Skin epidermis (tissue), 12 donors: ENCODE results near the gene GJA10.

ENCODE experiments used
- H3K27ac ChIP-seq, 21 experiments: fragments of 200-600 bp; sonication (generic) in 11 of 21; one replicate each; pipeline ENCODE4 v1.5.0; 2020; ENCODE audit warnings: mild to moderate bottlenecking in 3 of 21, inconsistent platforms in 2 of 21, moderate library complexity in 2 of 21
- H3K4me3 ChIP-seq, 7 experiments: fragments of 200-600 bp; sonication (generic) in 2 of 7; one replicate each; pipeline ENCODE4 v1.5.0; 2020; ENCODE audit warnings: inconsistent platforms in 2 of 7, mild to moderate bottlenecking in 2 of 7, moderate library complexity in 1 of 7

GJA10 gene

DNA sequence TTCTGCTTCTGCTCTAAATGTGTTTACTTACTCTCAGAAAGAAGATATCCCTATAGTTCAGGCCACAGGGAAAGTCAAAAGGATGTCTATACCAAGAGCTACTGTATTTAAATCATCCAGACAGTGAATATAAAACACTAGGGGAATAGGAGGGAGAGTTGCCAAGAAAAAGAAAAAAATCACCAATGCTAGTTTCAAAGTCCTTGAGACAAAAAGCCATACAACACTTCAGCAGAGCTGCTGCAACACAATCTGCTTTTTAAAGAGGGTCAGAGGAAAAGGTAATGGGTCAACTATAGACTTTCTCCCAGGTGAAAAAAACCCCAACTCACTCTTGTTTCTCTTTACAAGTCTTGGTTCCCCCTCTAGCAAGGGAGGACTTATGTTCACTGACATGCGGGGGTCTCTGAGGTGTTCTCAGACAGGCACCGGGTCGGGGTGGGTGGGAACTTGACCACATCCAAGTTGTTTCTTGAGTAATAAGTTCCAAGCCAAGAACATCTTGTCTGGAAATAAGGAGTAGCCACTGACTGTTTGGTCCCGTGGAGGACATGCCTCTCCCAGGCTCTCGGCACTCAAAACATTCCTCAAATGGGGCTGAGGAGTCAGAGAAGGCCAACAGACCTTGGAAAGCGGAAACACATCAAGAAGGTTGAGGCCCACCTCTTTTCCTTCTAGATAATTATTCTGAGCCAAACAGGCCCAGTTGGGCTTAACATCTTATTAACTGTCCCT lies 47.7 kb downstream of the GJA10 start:
- no peak overlapping the region for H3K4me3 ChIP-seq
- H3K27ac ChIP-seq, result peak overlapping the region in 2 of 21 experiments; percentile 10 to 31

DNA sequence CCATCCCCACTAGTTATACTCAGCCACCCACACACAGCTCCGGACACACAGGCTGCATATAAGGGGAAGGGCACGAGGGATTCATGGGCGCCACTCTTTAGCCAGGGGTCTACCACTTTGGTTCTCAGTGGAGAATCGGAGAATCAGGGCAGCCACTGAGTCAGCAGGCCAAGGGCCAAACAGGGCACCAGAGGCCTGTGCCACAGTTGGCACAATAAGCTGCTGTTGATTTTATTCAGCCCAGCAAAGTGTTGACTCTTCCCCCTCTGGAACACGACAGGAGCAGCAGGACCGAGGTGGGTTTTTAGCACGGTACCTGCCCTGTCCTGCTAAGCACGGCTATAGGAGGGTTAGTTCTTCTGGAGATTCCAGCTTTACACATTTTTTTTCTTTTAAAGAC lies 48.3 kb downstream of the GJA10 start:
- Histone ChIP-seq H3K4me3 (no peak overlapping the region), H3K27ac (no peak overlapping the region)

DNA sequence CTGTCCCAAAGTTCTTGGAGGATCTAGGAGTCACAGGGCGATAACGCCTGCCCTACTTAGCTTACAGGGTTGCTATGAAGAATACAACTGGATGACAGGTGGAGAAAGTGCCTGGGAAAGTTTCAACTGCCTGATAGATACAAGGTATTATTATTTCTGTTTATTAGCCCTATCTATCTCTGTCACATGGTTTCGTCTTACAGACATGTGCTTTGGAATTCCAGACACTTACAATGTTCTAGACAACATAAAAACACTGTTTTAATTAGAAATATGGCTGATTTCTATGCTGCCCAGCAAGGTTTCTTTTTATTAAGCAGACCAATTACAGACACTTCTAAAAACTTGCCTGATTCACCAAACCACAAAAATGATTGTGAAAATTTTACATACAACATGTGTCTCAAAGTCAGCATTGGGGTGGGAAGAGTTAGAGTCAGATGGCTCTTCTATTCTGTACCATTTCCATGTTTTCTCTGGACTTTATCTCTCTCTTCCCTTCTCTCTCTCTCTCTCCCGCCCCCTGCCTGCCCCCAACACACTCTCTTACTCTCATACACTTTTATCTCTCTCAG lies 50.0 kb downstream of the GJA10 start:
- Histone ChIP-seq H3K27ac (peak overlapping the region in 2 of 21 experiments; percentile 9 to 57), H3K4me3 (no peak overlapping the region)

DNA sequence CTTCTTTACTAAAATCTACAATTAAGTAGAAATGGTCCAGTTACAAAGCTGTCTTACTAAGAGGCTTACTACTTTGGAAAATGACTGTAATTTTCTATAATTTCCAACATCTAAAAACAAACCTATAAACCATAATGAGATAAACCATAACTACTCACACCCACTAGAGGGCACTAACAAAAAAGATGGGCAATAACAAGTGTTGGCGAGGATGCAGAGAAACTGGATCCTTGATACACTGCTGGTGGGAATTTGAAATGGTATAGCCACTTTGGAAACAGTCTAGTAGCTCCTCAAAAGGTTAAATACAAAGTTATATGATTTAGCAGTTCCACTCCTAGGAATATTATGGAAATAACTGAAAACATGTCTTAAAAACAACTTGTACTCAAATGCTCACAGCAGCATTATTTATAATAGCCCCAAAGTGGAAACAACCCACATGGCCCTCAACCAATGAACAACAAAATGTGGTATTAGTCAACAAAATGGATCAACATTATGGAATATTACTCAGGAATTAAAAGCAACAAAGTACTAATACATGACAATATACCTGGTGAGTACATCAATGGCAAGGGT lies 50.6 kb downstream of the GJA10 start:
- H3K27ac ChIP-seq, result peak overlapping the region in 1 of 21 experiments; percentile 20
- H3K4me3 ChIP-seq, result no peak overlapping the region
